Measurements from ENCODE around the gene RANBP10. TPM values are rescaled to one million over a fixed set of nuclear protein-coding genes. Genes with fewer than 3 reads are reported as not detected.
"Not testable (repeated sequence)": the region's sequence is repeated elsewhere in the genome, so short reads cannot be mapped to it uniquely, and the experiment has no call there.

Gene RANBP10
- total and polyA plus RNA-seq, 2 of the 8 experiments (the other 6 are each of a cell fraction or from before 2014, with no cell fraction given), result 14.2 to 16.8 TPM

DNA sequence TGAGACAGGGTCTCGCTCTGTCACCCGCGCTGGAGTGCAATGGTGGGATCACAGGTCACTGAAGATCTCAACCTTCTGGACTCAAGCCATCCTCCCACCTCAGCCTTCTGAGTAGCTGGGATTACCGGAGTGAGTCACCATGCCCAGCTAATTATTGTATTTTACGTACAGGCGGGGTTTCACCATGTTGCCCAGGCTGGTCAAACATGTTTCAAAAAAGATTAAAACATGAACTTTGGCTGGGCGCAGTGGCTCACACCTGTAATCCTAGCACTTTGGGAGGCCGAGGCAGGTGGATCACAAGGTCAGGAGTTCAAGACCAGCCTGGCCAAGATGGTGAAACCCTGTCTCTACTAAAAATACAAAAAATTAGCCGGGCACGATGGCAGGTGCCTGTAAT, 30.8 kb upstream of the RANBP10 start:
- not testable (repeated sequence) for H3K79me2 ChIP-seq (ENCODE audit: control insufficient read depth in 1 of 2, insufficient read depth in 2 of 2, low read length in 2 of 2); FAIRE-seq; H3K9ac ChIP-seq (replicated peaks in 1 of 4; ENCODE audit: extremely low read depth in 1 of 4, low read depth in 3 of 4, low read length in 3 of 4); DNase-seq (ENCODE audit: low read depth in 1 of 2, low spot score in 2 of 2); H3K27ac ChIP-seq (ENCODE audit: low read depth, low read length); H3K56ac ChIP-seq (replicated peaks; ENCODE audit: insufficient read length, low read depth, low read length); H4K20me1 ChIP-seq (replicated peaks in 1 of 2; ENCODE audit: control insufficient read depth in 1 of 2, insufficient read depth in 2 of 2, low read length in 2 of 2); H2AFZ ChIP-seq (ENCODE audit: low read length); H3K27me3 ChIP-seq (replicated peaks in 1 of 4; ENCODE audit: control insufficient read depth in 3 of 4, extremely low read depth in 1 of 4, insufficient read depth in 3 of 4, low read length in 3 of 4); H4K91ac ChIP-seq (replicated peaks; ENCODE audit: insufficient read length, low read length); H3K4me2 ChIP-seq (ENCODE audit: insufficient read depth in 1 of 2, low read depth in 2 of 2, low read length in 2 of 2); H3K36me3 ChIP-seq (ENCODE audit: control insufficient read depth in 2 of 4, insufficient read depth in 4 of 4, low read length in 3 of 4); H4K5ac ChIP-seq (ENCODE audit: insufficient read length, low read depth, low read length); H3K23me2 ChIP-seq (ENCODE audit: low read depth, low read length); H3K18ac ChIP-seq (ENCODE audit: extremely low read depth, low read length); H3K9me3 ChIP-seq (ENCODE audit: insufficient read depth in 2 of 2, low read depth in 1 of 2, low read length in 1 of 2); H2BK20ac ChIP-seq (ENCODE audit: low read length); H3K14ac ChIP-seq (ENCODE audit: insufficient read length); H2BK120ac ChIP-seq (replicated peaks; ENCODE audit: low read depth, low read length); H3K4me3 ChIP-seq (ENCODE audit: extremely low read depth in 1 of 4, insufficient read depth in 2 of 4, low read depth in 3 of 4, low read length in 4 of 4); H3K23ac ChIP-seq (ENCODE audit: insufficient read length); H4K8ac ChIP-seq (ENCODE audit: extremely low read depth, insufficient read depth, low read length); H3K79me1 ChIP-seq (ENCODE audit: low read depth, low read length); H2BK5ac ChIP-seq (ENCODE audit: low read depth, low read length); H3K4ac ChIP-seq (replicated peaks; ENCODE audit: insufficient read length, low read depth, low read length); H2BK12ac ChIP-seq (ENCODE audit: low read depth, low read length); H3K4me1 ChIP-seq (replicated peaks in 1 of 4; ENCODE audit: control insufficient read depth in 3 of 4, insufficient read depth in 4 of 4, low read length in 3 of 4); H2BK15ac ChIP-seq (ENCODE audit: low read length); H2AK5ac ChIP-seq (ENCODE audit: low read depth, low read length)
- 89% methylated on average over 9 of the region's 10 CpGs; no CpG with 5 or more reads in 1 of the 2 experiments for WGBS, 2 experiments (ENCODE audit: extremely low coverage in 1 of 2, insufficient coverage in 1 of 2, insufficient read length in 1 of 2, insufficient replicate concordance in 2 of 2, low coverage in 1 of 2, low lambda C conversion rate in 2 of 2, missing lambda C conversion rate in 1 of 2)
- ChIA-PET CTCF (ENCODE audit: partially characterized antibody) (interaction anchor here (1.0 to 2.5 kb wide), 2 partner anchors 11 to 21 kb away, joined by 4 to 11 read pairs; partner anchors contain the start of gene CENPT), POLR2A (ENCODE audit: partially characterized antibody) (interaction anchor here (0.7 to 1.3 kb wide), 2 partner anchors 9 to 257 kb away, joined by 3 read pairs; no protein-coding TSS in a partner anchor)
